Rectal smooth muscle tissue (tissue), 1 donor: ENCODE data around the gene EVI5L.

Source experiments
- H3K27ac ChIP-seq: one replicate; pipeline ENCODE4 v1.7.0; 2013; ENCODE audit warnings: low read depth, low read length, inconsistent platforms
- H3K27me3 ChIP-seq: one replicate; pipeline ENCODE4 v1.7.0; 2013; ENCODE audit warnings: low read length; ENCODE audit not compliant: control insufficient read depth, insufficient read depth
- H3K36me3 ChIP-seq: one replicate; pipeline ENCODE4 v1.7.0; 2013; ENCODE audit warnings: low read length; ENCODE audit not compliant: control insufficient read depth, insufficient read depth
- H3K4me1 ChIP-seq: one replicate; pipeline ENCODE4 v1.7.0; 2013; ENCODE audit warnings: low read length; ENCODE audit not compliant: control insufficient read depth, insufficient read depth
- H3K4me3 ChIP-seq: one replicate; pipeline ENCODE4 v1.7.0; 2013; ENCODE audit warnings: low read length
- H3K9ac ChIP-seq: one replicate; pipeline ENCODE4 v1.7.0; 2013; ENCODE audit warnings: low read length

Gene EVI5L

DNA sequence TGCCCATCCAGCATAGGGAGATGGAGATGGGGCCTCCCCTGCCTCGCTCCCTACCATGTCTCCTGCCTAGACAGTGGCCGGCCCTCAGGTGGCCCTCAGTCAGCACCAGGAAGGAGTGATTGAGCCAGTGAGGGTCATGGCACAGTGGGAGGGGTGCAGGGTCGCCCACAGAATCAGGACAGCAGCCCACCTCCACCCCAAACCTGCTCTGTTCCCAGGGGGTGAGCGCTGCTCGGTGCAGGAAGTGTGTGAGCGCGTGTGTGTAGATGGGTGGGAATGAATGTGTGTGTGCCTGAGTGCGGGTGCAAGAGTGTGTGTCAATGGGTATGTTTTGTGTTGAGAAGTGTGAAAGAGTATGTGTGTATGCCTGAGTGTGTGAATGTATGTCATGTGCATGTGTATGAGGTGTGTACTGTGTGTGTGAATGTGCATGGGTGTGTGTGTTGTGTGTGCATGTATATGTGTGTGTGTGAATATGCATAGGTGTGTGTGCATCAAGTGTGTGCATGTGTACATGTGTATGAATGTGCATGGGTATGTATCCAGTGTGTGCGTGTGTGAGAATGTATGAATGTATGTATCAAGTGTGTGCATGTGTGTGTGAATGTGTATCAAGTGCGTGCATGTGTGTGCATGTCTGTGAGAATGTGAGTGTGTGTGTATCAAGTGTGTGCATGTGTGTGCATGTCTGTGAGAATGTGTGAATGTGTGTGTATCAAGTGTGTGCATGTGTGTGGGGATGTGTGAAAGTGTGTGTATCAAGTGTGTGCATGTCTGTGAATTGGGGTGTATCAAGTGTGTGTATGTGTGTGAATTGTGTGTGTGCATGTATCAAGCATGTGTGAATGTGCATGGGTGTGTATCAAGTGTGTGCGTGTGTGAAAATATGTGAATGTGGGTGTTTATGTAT is 12.0 kb downstream of the EVI5L start:
- Histone ChIP-seq H3K9ac (no peak overlapping the region), H3K27ac (no peak overlapping the region), H3K4me1 (no peaks in the 10 kb centered on the region), H3K27me3 (no peaks in the 10 kb centered on the region), H3K4me3 (no peak overlapping the region), H3K36me3 (no peaks in the 10 kb centered on the region)

- H3K4me3 ChIP-seq: no peak overlapping the region
- H3K27me3 ChIP-seq: no peaks in the 10 kb centered on the region
- H3K9ac ChIP-seq: no peak overlapping the region
- no peaks in the 10 kb centered on the region for H3K4me1 ChIP-seq
- H3K27ac ChIP-seq: no peak overlapping the region
- no peaks in the 10 kb centered on the region for H3K36me3 ChIP-seq
These were observed 12.8 kb downstream of the EVI5L start for GRCh38 chr19:7842661-7843294.

DNA sequence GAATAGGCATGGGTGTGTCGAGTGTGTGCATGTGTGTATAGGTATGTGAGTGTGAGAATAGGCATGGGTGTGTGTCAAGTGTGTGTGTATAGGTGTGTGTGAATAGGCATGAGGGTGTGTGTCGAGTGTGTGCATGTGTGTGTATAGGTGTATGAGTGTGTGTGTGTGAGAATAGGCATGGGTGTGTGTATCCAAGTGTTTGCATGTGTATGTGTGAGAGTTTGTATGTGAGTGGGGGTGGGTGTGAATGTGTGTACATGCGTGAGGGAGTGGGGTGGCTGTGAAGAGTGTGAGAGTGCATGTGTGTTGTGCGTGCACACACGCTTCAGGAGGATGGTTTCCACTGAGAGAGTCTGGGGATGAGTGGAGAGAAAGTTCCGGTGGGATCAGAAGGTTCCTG is 13.5 kb downstream of the EVI5L start:
- Histone ChIP-seq H3K27ac (no peak overlapping the region), H3K27me3 (no peaks in the 10 kb centered on the region)

GRCh38 chr19:7844405-7844804 is 14.4 kb downstream of the EVI5L start:
- Histone ChIP-seq H3K27me3 (no peaks in the 10 kb centered on the region), H3K36me3 (no peaks in the 10 kb centered on the region), H3K9ac (no peak overlapping the region), H3K4me3 (no peak overlapping the region), H3K27ac (no peak overlapping the region), H3K4me1 (no peaks in the 10 kb centered on the region)

More for the DNA sequence above, 13.5 kb downstream of the EVI5L start:
- Histone ChIP-seq H3K36me3 (no peaks in the 10 kb centered on the region), H3K9ac (no peak overlapping the region), H3K4me3 (no peak overlapping the region), H3K4me1 (no peaks in the 10 kb centered on the region)

- Histone ChIP-seq H3K4me1 (no peaks in the 10 kb centered on the region), H3K36me3 (no peaks in the 10 kb centered on the region), H3K4me3 (no peak overlapping the region), H3K27ac (no peak overlapping the region), H3K27me3 (no peaks in the 10 kb centered on the region), H3K9ac (no peak overlapping the region)
These were observed 14.9 kb downstream of the EVI5L start for GRCh38 chr19:7844951-7845350.

GRCh38 chr19:7845390-7846154 is 15.6 kb downstream of the EVI5L start:
- no peak overlapping the region for H3K4me3 ChIP-seq
- H3K36me3 ChIP-seq: no peaks in the 10 kb centered on the region
- no peaks in the 10 kb centered on the region for H3K27me3 ChIP-seq
- H3K27ac ChIP-seq: no peak overlapping the region
- no peak overlapping the region for H3K9ac ChIP-seq
- no peaks in the 10 kb centered on the region for H3K4me1 ChIP-seq

DNA sequence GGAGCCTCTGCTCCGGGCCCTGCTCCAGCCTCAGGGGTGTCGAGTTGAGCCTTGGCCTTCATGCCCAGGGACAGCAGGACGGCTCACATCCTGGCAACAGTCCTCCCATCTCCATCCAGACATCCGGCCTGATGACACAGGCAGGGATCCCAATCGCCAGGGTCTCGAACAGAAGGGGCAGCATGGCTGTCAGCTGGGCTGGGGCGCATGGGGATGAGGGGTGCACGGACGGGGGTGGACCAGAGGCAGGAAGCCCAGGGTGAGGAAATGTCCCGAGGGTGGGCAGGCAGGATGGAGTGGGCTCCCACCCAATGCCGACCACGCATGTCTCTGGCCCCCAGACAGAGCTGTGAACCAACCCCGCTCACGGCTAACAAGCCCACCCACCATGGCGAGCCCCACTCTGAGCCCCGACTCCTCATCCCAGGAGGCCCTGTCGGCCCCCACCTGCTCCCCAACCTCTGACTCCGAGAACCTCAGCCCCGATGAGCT is 16.2 kb downstream of the EVI5L start:
- H3K27ac ChIP-seq: no peak overlapping the region
- no peak overlapping the region for H3K9ac ChIP-seq

DNA sequence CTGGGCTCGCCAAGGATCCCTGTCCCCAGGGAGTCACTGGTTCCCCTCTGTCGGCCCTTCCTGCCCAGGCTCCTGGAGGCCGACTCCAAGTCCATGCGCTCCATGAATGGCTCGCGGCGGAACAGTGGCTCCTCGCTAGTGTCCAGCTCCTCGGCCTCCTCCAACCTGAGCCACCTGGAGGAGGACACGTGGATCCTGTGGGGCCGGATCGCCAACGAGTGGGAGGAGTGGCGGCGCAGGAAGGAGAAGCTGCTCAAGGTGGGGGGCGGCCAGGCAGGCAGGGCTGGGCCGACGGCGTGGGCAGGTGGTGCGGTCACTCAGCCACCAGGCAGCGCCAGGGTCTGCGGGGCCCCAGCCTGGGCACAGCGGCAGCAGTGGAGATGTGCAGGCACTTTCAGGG is 17.6 kb downstream of the EVI5L start:
- no peaks in the 10 kb centered on the region for H3K36me3 ChIP-seq

More for the DNA sequence above, 16.2 kb downstream of the EVI5L start:
- no peak overlapping the region for H3K4me3 ChIP-seq
- H3K27me3 ChIP-seq: no peaks in the 10 kb centered on the region
- H3K4me1 ChIP-seq: no peaks in the 10 kb centered on the region
- H3K36me3 ChIP-seq: no peaks in the 10 kb centered on the region

GRCh38 chr19:7848779-7849457 is 18.9 kb downstream of the EVI5L start:
- H3K4me1 ChIP-seq: peaks cover 4% of the 10 kb centered on the region
- H3K4me3 ChIP-seq: no peak overlapping the region
- no peaks in the 10 kb centered on the region for H3K27me3 ChIP-seq
- H3K36me3 ChIP-seq: no peaks in the 10 kb centered on the region
- no peak overlapping the region for H3K9ac ChIP-seq
- no peak overlapping the region for H3K27ac ChIP-seq

More for the DNA sequence above, 17.6 kb downstream of the EVI5L start:
- no peak overlapping the region for H3K27ac ChIP-seq
- no peaks in the 10 kb centered on the region for H3K27me3 ChIP-seq
- no peak overlapping the region for H3K9ac ChIP-seq
- H3K4me1 ChIP-seq: no peaks in the 10 kb centered on the region
- no peak overlapping the region for H3K4me3 ChIP-seq

GRCh38 chr19:7849631-7849999 is 19.6 kb downstream of the EVI5L start:
- Histone ChIP-seq H3K4me3 (no peak overlapping the region), H3K36me3 (no peaks in the 10 kb centered on the region), H3K4me1 (peaks cover 4% of the 10 kb centered on the region), H3K27ac (no peak overlapping the region), H3K9ac (no peak overlapping the region), H3K27me3 (no peaks in the 10 kb centered on the region)

DNA sequence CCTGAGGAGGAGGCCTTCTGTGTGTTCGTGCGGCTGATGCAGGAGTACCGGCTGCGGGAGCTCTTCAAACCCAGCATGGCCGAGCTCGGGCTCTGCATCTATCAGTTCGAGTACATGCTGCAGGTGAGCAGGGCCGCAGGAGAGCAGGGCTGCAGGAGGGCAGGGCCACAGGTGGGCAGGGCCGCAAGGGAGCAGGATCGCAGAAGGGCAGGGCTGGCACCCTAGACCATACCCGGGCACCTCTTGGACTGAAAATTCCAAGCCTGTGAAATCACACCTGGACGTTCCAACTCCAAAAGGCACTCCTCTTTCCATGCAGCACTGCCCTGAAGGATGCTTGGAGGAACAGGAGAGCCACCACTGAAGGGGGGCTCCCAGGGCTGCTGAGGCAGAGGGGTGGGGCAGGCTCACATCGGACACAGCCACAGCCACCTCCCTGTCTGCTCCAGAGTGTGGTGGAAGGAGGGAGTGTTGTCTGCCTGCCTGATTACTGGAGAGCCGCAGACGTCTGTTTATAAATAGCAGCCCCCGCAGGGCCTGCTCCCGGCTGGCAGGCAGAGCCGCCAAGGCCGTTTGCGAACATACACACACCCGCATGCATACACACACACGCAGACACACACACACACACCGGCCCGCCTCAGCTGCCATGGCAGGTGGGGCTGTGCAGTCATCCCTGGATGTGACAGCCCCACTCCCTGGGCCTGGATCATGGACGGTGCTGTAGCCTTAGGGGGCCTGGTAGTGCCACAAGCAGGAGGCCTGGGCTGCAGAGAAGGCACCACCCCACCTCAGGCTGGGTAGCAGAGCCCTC is 20.2 kb downstream of the EVI5L start:
- Histone ChIP-seq H3K27ac (no peak overlapping the region), H3K4me3 (no peak overlapping the region), H3K36me3 (no peaks in the 10 kb centered on the region), H3K9ac (no peak overlapping the region), H3K27me3 (no peaks in the 10 kb centered on the region), H3K4me1 (peaks cover 4% of the 10 kb centered on the region)
